Stimulated activated CD4-positive, alpha-beta T cell treated with anti-CD3 and anti-CD28 coated beads, Interleukin-12 subunit alpha, Interleukin-12 subunit beta, amount 100 ng/mL, for 4 hours (primary cell): ENCODE results near the gene STAG3.
"Not testable (repeated sequence)": the region's sequence is repeated elsewhere in the genome, so short reads cannot be mapped to it uniquely, and the experiment has no call there.

Source experiments
- DNase-seq: peaks from one replicate; pipeline ENCODE4 v3.0.0-alpha.2; 2020

Gene STAG3

GRCh38 chr7:100176096-100177044, 1.3 kb upstream of the STAG3 start:
- DNase-seq: no peak

- DNase-seq: not testable (repeated sequence)
These were observed 2.4 kb downstream of the STAG3 start for GRCh38 chr7:100180084-100180483.

GRCh38 chr7:100182616-100183015, 4.9 kb downstream of the STAG3 start:
- not testable (repeated sequence) for DNase-seq

DNA sequence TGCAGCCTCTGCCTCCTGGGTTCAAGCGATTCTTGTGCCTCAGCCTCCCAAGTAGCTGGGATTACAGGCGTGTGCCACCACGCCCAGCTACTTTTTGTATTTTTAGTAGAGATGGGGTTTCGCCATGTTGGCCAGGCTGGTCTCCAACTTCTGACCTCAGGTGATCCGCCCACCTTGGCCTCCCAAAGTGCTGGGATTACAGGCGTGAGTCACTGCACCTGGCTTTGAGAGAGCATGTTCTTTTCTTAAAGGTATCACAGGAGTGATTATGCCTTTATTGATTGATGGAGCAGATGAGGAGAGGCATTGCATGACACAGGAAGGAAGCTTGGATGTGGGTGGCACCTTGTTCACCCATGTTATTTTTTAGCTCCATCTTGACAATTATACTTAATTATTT, 5.4 kb downstream of the STAG3 start:
- not testable (repeated sequence) for DNase-seq

DNA sequence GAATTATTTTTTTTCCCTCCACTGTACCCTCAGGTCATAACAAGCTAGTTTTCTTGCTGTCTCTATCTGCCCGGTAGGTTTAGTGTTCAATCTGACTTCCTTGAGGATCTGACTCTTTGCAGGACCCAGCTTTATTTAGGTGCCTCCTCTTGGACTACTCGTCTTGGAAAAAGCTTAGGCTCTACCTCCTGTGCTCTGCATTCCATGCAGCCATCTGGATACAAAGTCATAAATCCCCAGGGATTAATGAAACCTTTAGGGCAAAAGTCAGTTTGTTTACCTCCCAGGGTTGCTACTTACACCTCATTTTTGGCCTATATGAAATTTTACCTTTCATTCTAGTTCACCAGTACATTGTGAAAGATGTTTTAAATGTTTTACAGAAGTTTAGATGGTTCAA, 8.0 kb downstream of the STAG3 start:
- no peak for DNase-seq

DNA sequence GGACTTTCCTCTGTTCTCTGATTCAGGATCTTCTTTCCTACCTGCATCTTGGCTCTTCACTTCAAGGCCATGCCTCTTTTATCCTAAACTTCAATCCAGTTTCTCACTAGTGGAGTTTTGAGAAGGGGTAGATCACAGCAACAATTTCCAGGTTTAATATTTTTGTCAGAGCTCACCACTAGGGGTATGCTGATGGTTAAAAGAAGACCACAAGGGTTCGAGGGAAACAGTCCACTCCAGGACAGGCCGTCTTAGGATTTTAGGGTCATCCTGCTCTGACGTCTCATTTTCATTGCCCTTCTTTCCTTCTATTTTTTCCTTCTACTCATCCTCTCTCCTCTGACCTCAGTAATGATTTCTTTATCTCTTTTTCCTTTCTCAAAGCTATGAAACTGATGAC, 11.3 kb downstream of the STAG3 start:
- no peak for DNase-seq

DNA sequence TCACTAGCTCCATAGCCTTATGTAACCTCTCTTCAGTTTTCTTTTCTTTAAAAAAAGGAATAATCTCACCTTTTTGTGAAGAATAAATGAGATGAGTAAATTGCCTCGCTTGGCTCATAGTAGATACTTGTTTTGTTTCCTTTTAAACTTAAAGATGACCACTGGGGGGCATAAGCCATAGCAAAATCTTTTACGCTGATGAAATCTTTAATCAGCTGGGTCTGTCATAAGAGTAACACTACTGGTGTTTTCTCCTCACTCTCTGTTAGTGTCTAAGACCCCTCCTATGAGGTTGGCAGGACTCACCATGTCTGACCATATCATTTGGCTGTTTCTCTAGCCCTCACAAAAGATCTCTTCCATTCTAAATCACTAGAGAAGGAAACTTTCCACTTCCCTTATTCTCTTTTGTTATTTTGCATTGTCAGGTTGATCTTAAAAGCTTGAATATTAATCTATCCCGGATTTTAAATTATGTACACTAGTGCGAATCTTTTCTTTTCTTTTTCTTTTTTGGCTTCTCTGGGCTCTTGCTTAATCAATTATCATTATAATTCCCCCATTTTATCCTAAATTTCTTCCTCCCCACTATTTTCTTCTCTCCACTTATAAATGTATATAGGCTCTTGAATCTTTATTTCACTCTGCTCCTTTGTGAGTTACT, 12.5 kb downstream of the STAG3 start:
- DNase-seq: no peak

DNA sequence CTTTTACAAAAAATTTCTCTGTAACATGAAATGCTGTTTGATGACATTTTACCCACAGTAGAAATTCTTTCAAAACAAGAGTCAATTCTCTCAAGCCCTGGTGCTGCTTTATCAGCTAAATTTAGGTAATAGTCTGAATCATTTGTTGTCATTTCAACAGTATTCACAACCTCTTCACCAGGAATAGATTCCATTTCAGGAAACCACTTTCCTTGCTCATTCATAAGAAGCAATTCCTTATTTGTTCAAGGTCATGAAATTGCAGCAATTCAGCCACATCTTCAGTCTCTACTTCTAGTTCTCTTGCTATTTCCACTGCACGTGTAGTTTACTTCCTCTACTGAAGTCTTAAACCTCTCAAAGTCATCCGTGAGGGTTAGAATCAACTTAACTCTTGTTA, 14.1 kb downstream of the STAG3 start:
- DNase-seq: no peak

- not testable (repeated sequence) for DNase-seq
These were observed 14.7 kb downstream of the STAG3 start for GRCh38 chr7:100192281-100192862.

DNA sequence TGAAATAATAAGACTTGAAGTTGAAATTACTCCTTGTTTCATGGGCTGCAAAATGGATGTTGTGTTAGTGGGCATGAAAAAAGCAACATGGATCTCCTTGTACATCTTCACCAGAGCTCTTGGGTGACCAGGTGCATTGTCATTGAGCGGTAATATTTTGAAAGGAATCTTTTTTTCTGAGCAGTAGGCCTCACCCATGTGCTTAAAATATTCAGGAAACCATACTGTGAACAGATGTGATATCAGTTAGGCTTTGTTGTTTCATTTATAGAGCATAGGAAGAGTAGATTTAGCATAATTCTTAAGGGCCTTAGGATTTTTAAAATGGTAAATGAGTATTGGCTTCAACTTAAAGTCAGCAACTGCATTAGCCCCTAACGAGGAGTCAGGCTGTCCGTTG, 15.3 kb downstream of the STAG3 start:
- DNase-seq: no peak

DNA sequence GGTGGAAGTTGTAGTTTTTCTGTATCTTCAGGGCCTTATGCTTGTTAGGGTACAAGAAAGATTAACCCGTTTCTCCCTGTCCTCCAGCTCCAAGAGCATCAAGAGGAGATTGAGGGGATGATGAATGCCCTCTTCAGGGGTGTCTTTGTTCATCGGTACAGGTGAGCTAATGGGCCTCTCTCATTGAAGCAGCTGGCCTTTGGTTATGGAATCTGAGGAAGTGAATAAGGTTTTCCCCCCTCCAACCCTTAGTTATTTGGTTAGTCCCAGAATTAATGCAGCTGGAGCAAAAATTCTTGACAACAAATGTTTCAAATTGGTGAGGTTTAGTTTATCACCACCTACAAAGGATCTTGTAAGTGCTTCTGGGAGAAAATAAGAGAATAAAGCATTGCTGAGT, 17.5 kb downstream of the STAG3 start:
- DNase-seq: no peak

GRCh38 chr7:100195901-100196322, 18.2 kb downstream of the STAG3 start:
- not testable (repeated sequence) for DNase-seq

- no peak for DNase-seq
These were observed 20.5 kb downstream of the STAG3 start for GRCh38 chr7:100198266-100198665.

DNA sequence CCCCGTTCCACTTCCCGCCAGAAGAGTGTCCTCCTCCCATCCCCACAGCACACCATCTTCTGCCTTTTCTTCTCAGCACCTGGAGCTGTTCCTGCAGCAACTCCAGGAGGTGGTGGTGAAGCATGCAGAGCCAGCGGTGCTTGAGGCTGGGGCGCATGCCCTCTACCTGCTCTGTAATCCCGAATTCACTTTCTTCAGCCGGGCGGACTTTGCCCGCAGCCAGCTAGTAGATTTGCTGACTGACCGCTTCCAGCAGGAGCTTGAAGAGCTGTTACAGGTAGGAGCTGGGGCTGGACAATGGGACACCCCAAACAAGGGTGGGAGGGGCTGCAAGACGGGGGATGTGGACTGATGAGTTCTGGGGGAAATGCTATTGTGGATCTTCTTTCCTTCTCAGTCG, 23.0 kb downstream of the STAG3 start:
- no peak for DNase-seq

DNA sequence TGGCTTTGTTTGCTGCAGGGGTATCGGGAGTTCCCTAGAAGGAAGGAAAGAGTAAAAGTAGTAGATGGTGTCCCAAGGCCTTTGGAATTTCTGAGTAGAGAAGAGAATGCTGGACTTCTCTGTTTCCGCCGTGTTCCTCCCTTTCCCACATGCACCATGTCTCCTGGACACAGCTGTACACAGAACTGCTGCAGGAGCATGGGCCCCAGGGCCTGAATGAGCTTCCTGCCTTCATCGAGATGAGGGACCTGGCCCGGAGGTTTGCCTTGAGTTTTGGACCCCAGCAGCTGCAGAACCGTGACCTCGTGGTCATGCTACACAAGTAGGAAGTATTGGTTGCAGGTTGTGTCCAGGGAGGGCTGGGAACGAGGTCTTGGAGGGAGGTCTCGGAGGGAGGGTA, 26.7 kb downstream of the STAG3 start:
- no peak for DNase-seq

GRCh38 chr7:100208911-100209408, 31.2 kb downstream of the STAG3 start:
- no peak for DNase-seq

- no peak for DNase-seq
These were observed 31.8 kb downstream of the STAG3 start for GRCh38 chr7:100209493-100209892.

GRCh38 chr7:100210805-100211204, 33.1 kb downstream of the STAG3 start:
- DNase-seq: no peak

DNA sequence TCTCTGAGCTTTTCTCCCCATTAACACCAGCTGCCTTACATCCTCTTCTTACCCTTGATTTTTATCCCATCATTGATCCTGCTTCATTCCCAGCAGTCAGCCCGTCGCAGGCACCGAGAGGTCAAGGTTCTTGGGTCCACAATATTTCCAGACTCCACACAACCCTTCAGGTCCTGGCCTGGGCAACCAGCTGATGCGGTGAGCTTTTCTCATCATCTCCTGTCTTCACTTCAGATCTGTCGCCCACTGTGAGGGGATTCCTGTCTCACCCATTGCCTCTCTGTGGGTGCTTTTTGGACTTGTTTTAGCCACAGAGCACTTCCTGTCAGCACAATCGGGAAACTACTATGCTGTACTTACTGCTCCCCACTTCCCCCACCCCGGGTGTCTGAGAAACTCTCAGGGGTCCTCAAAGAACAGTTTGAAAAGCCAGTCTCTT, 33.6 kb downstream of the STAG3 start:
- no peak for DNase-seq

DNA sequence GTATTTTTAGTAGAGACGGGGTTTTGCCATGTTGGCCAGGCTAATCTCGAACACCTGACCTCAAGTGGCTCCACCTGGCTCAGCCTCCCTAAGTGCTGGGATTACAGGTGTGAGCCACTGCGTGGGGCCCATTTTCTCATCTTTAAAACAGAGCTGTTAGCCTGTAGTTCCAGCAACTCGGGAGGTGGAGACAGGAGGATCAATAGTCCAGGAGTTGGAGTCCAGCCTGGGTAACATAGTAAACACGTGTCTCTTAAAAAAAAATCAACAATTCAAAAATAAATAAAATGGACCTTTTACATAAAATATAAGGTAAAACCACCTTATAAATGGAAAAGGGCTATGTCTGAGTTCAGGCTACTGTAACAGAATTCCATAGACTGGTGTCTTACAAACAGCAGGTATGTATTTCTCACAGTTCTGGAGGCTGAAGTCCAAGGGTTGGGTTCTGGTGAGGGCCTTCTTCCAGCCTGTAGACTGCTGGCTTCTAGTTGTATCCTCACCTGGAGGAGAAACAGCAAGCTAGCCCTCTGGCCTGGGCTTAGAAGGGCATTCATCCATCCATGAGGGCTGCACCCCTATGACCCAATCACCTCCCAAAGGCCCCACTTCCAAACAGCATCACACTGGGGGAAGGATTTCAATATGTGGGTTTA, 35.0 kb downstream of the STAG3 start:
- no peak for DNase-seq

GRCh38 chr7:100213672-100214071, 36.0 kb downstream of the STAG3 start:
- no peak for DNase-seq

GRCh38 chr7:100214356-100214755, 36.6 kb downstream of the STAG3 start:
- DNase-seq: not testable (repeated sequence)

DNA sequence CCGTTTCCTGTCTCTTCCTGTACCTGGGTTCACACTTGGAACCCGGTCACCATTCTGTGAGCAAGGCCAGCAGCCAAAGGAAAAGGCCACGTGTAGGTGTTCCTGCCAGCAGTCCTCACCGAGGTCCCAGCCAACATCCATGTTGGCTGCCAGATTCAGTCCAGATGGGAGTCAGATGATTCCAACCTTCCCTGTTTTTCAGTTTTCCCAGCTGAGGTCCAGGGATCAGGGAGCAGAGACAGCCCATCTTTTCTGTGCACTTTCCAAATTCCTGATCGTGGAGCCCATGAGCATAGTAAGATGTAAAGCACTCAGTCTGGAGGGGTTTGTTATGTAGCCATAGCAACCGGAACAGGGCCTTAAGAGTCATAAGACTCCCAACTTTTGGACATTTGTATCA, 38.2 kb downstream of the STAG3 start:
- DNase-seq: no peak
